H1 (cell line): ENCODE results near the gene ALS2CL. TPM values are rescaled to one million over a fixed set of nuclear protein-coding genes. Genes with fewer than 3 reads are reported as not detected.

Source experiments
- CTCF ChIA-PET: fragments of 300-600 bp; sonication (Branson Sonifier 250); formaldehyde crosslinking; loops from one replicate; lab custom pipeline; 2021; ENCODE audit not compliant: partially characterized antibody; lab: Charles Lee
- POLR2A ChIA-PET: fragments of 300-600 bp; sonication (Branson Sonifier 250); formaldehyde crosslinking; loops from one replicate; lab custom pipeline; 2021; ENCODE audit warnings: inconsistent platforms; ENCODE audit not compliant: partially characterized antibody; lab: Charles Lee
- DNase-seq, 2 experiments: peaks; one replicate each; pipeline versions ENCODE4 v3.0.0 to v3.0.0-alpha.2; 2010 to 2022; ENCODE audit warnings: low spot score in 2 of 2, low read depth in 1 of 2, mixed read lengths in 1 of 2
- FAIRE-seq: peaks from 2 replicates; lab custom pipeline; 2011; peaks lifted over from hg19 to GRCh38; lab: Jason Lieb, UNC
- H2AFZ ChIP-seq: 2 replicates; pipeline ENCODE4 v1.8.1; 2012; ENCODE audit warnings: low read length, inconsistent platforms
- H2AK5ac ChIP-seq: 2 replicates; pipeline ENCODE4 v1.6.1; 2013; ENCODE audit warnings: low read depth, low read length
- H2BK120ac ChIP-seq: replicated peaks from 2 replicates; pipeline ENCODE3; 2013; ENCODE audit warnings: low read depth, low read length, inconsistent platforms
- H2BK12ac ChIP-seq: 2 replicates; pipeline ENCODE4 v1.6.1; 2013; ENCODE audit warnings: low read depth, low read length
- H2BK15ac ChIP-seq: 2 replicates; pipeline ENCODE4 v1.6.1; 2013; ENCODE audit warnings: low read length
- H2BK20ac ChIP-seq: 2 replicates; pipeline ENCODE4 v1.6.1; 2013; ENCODE audit warnings: low read length
- H2BK5ac ChIP-seq: 2 replicates; pipeline ENCODE4 v1.6.1; 2013; ENCODE audit warnings: low read depth, low read length
- H3K14ac ChIP-seq: 2 replicates; pipeline ENCODE4 v1.6.1; 2013; ENCODE audit warnings: inconsistent platforms; ENCODE audit not compliant: insufficient read length
- H3K18ac ChIP-seq: 2 replicates; pipeline ENCODE4 v1.6.1; 2013; ENCODE audit warnings: low read length; ENCODE audit errors: extremely low read depth
- H3K23ac ChIP-seq: 2 replicates; pipeline ENCODE4 v1.6.1; 2013; ENCODE audit warnings: inconsistent platforms; ENCODE audit not compliant: insufficient read length
- H3K23me2 ChIP-seq: 2 replicates; pipeline ENCODE4 v1.6.1; 2013; ENCODE audit warnings: low read depth, low read length
- H3K27ac ChIP-seq: 2 replicates; pipeline ENCODE4 v1.6.1; 2011; ENCODE audit warnings: low read depth, low read length, inconsistent platforms
- H3K27me3 ChIP-seq, 4 experiments: replicated peaks in 1 of 4; 1 replicate in 1 of 4; 2 replicates in 3 of 4; pipeline versions ENCODE4 v1.6.1 to v1.8.1; 2011 to 2013; ENCODE audit warnings: low read length in 3 of 4, mild to moderate bottlenecking in 3 of 4, inconsistent platforms in 2 of 4, mixed read lengths in 2 of 4, moderate library complexity in 1 of 4; ENCODE audit not compliant: control insufficient read depth in 3 of 4, insufficient read depth in 3 of 4; ENCODE audit errors: extremely low read depth in 1 of 4
- H3K36me3 ChIP-seq, 4 experiments: 2 replicates each; pipeline versions ENCODE4 v1.6.1 to v1.8.1; 2011 to 2013; ENCODE audit warnings: mild to moderate bottlenecking in 4 of 4, low read length in 3 of 4, moderate library complexity in 2 of 4, control low read depth in 1 of 4, inconsistent platforms in 1 of 4; ENCODE audit not compliant: insufficient read depth in 4 of 4, control insufficient read depth in 2 of 4
- H3K4ac ChIP-seq: replicated peaks from 2 replicates; pipeline ENCODE3; 2013; ENCODE audit warnings: low read length, low read depth, mixed read lengths, inconsistent platforms; ENCODE audit not compliant: insufficient read length
- H3K4me1 ChIP-seq, 4 experiments: replicated peaks in 1 of 4; 1 replicate in 1 of 4; 2 replicates in 3 of 4; pipeline versions ENCODE4 v1.6.1 to v1.8.1; 2011 to 2013; ENCODE audit warnings: low read length in 3 of 4, inconsistent platforms in 2 of 4, mixed read lengths in 1 of 4; ENCODE audit not compliant: insufficient read depth in 4 of 4, control insufficient read depth in 3 of 4
- H3K4me2 ChIP-seq, 2 experiments: 2 replicates each; pipeline versions ENCODE4 v1.6.1 to v1.8.1; 2011 to 2013; ENCODE audit warnings: low read depth in 2 of 2, low read length in 2 of 2, control low read depth in 1 of 2, inconsistent platforms in 1 of 2, mild to moderate bottlenecking in 1 of 2; ENCODE audit not compliant: insufficient read depth in 1 of 2
- H3K4me3 ChIP-seq, 4 experiments: fragments of 200-600, 300-600 bp in 1 of 4; sonication (generic), shearing (Covaris generic), sonication (Bioruptor Twin) in 1 of 4; 2 replicates each; pipeline versions ENCODE4 v1.5.1 to v1.8.1; 2011 to 2016; ENCODE audit warnings: low read length in 4 of 4, low read depth in 3 of 4, control low read depth in 2 of 4, inconsistent platforms in 2 of 4, mild to moderate bottlenecking in 2 of 4, mixed read lengths in 1 of 4, moderate library complexity in 1 of 4; ENCODE audit not compliant: insufficient read depth in 2 of 4; ENCODE audit errors: extremely low read depth in 1 of 4
- H3K56ac ChIP-seq: replicated peaks from 2 replicates; pipeline ENCODE3; 2013; ENCODE audit warnings: low read depth, mild to moderate bottlenecking, mixed read lengths, low read length, inconsistent platforms; ENCODE audit not compliant: insufficient read length
- H3K79me1 ChIP-seq: 2 replicates; pipeline ENCODE4 v1.6.1; 2013; ENCODE audit warnings: low read depth, low read length, control low read depth
- H3K79me2 ChIP-seq, 2 experiments: 2 replicates each; pipeline versions ENCODE4 v1.6.1 to v1.8.1; 2012 to 2013; ENCODE audit warnings: low read length in 2 of 2, mild to moderate bottlenecking in 2 of 2, inconsistent platforms in 1 of 2; ENCODE audit not compliant: insufficient read depth in 2 of 2, control insufficient read depth in 1 of 2
- H3K9ac ChIP-seq, 4 experiments: replicated peaks in 1 of 4; 1 replicate in 1 of 4; 2 replicates in 3 of 4; pipeline versions ENCODE4 v1.6.1 to v1.8.1; 2011 to 2013; ENCODE audit warnings: low read depth in 3 of 4, low read length in 3 of 4, control low read depth in 2 of 4, mild to moderate bottlenecking in 2 of 4, moderate library complexity in 2 of 4, inconsistent platforms in 1 of 4; ENCODE audit errors: extremely low read depth in 1 of 4
- H3K9me3 ChIP-seq, 2 experiments: 2 replicates each; pipeline versions ENCODE4 v1.6.1 to v1.8.1; 2012 to 2013; ENCODE audit warnings: mild to moderate bottlenecking in 2 of 2, moderate library complexity in 2 of 2, control low read depth in 1 of 2, inconsistent platforms in 1 of 2, low read depth in 1 of 2, low read length in 1 of 2, mixed read lengths in 1 of 2; ENCODE audit not compliant: insufficient read depth in 2 of 2
- H4K20me1 ChIP-seq, 2 experiments: replicated peaks in 1 of 2; 2 replicates each; pipeline versions ENCODE3 to v1.8.1; 2011 to 2013; ENCODE audit warnings: inconsistent platforms in 2 of 2, low read length in 2 of 2, mild to moderate bottlenecking in 1 of 2; ENCODE audit not compliant: insufficient read depth in 2 of 2, control insufficient read depth in 1 of 2
- H4K5ac ChIP-seq: 2 replicates; pipeline ENCODE4 v1.6.1; 2013; ENCODE audit warnings: low read length, low read depth, mixed read lengths, inconsistent platforms; ENCODE audit not compliant: insufficient read length
- H4K8ac ChIP-seq: 2 replicates; pipeline ENCODE4 v1.8.0; 2013; ENCODE audit warnings: mild to moderate bottlenecking, moderate library complexity, low read length, inconsistent platforms; ENCODE audit not compliant: insufficient read depth; ENCODE audit errors: extremely low read depth
- H4K91ac ChIP-seq: replicated peaks from 2 replicates; pipeline ENCODE3; 2013; ENCODE audit warnings: low read length, mixed read lengths, inconsistent platforms; ENCODE audit not compliant: insufficient read length
- BCL11A ChIP-seq, 2 experiments: IDR thresholded peaks; one replicate each; pipeline ENCODE4 v1.6.1; 2011; ENCODE audit warnings: low read depth in 2 of 2, low read length in 2 of 2, mild to moderate bottlenecking in 2 of 2
- CTBP2 ChIP-seq: IDR thresholded peaks from 2 replicates; pipeline ENCODE4 v1.7.0; 2011; ENCODE audit warnings: borderline replicate concordance, mild to moderate bottlenecking, moderate library complexity, mixed read lengths, low read length; ENCODE audit not compliant: insufficient read depth, insufficient read length
- GABPA ChIP-seq: IDR thresholded peaks from 2 replicates; pipeline ENCODE4 v1.6.1; 2011; ENCODE audit warnings: mild to moderate bottlenecking, low read length, moderate library complexity, borderline replicate concordance; ENCODE audit not compliant: insufficient read depth
- JUND ChIP-seq: IDR thresholded peaks from 2 replicates; pipeline ENCODE4 v1.6.1; 2011; ENCODE audit warnings: mild to moderate bottlenecking, improper control_type of control experiment, low read length
- RBBP5 ChIP-seq: IDR thresholded peaks from 2 replicates; pipeline ENCODE4 v1.7.1; 2012; ENCODE audit warnings: low read depth, mild to moderate bottlenecking, inconsistent platforms, low read length, moderate library complexity, borderline replicate concordance
- YY1 ChIP-seq: IDR thresholded peaks from 2 replicates; pipeline ENCODE4 v1.6.1; 2011; ENCODE audit warnings: low read depth, mild to moderate bottlenecking, low read length
- WGBS, 2 experiments: shearing (Covaris generic) in 1 of 2; methylation state at CpG; one replicate each; pipeline versions ENCODE4 v1.1.6 to v1.1.7; 2013 to 2015; ENCODE audit warnings: low lambda C conversion rate in 2 of 2, mixed read lengths in 2 of 2, inconsistent platforms in 1 of 2, low coverage in 1 of 2, missing lambda C conversion rate in 1 of 2; ENCODE audit not compliant: insufficient replicate concordance in 2 of 2, insufficient coverage in 1 of 2, insufficient read length in 1 of 2; ENCODE audit errors: extremely low coverage in 1 of 2, missing lambda C conversion rate in 1 of 2; 5-methylcytosine and 5-hydroxymethylcytosine counted together
- polyA plus RNA-seq, 7 experiments: library from polyadenylated mRNA; depleted of rRNA in 3 of 7; stranded (reverse) in 5 of 7; unstranded in 2 of 7; fragments of >200 nt in 5 of 7; fragments of 200-250 nt in 2 of 7; gene quantifications; 1 replicate in 5 of 7; 2 replicates in 1 of 7; 4 replicates in 1 of 7; pipeline versions ENCODE4 v1.2.1 to v1.2.3, GENCODE V29; 2011 to 2013; ENCODE audit warnings: missing spikeins in 2 of 7, mixed read lengths in 2 of 7
- total RNA-seq: library from RNA; stranded (reverse); fragmentation: NEBNext Ultra II Directional; extraction: Animal tissue kit (Norgen Biotek cat#: 25700); gene quantifications from 2 replicates; pipeline ENCODE4 v1.2.1, GENCODE V29; 2021

Gene ALS2CL
- total and polyA plus RNA-seq, 2 of the 8 experiments (the other 6 are each of a cell fraction or from before 2014, with no cell fraction given) = 4.8 to 5.4 TPM

- Histone ChIP-seq H2AK5ac (no peak overlapping the region), H3K14ac (no peak overlapping the region), H2BK20ac (no peak overlapping the region), H3K36me3 (no peaks in the 10 kb centered on the region; a peak in 1 of 8 replicates), H4K5ac (no peak overlapping the region), H3K23me2 (no peaks in the 10 kb centered on the region), H4K91ac (no peak overlapping the region), H3K18ac (no peak overlapping the region), H3K79me1 (no peaks in the 10 kb centered on the region), H2AFZ (no peak overlapping the region), H2BK5ac (no peak overlapping the region), H4K20me1 (no peaks in the 10 kb centered on the region), H3K9me3 (peaks cover 0 to 7% of the 10 kb centered on the region in 2 experiments; a peak in 3 of 4 replicates), H3K56ac (no peak overlapping the region), H2BK15ac (no peak overlapping the region), H2BK12ac (no peak overlapping the region), H3K79me2 (no peaks in the 10 kb centered on the region), H3K23ac (no peak overlapping the region), H3K27ac (no peak overlapping the region), H2BK120ac (no peak overlapping the region), H3K27me3 (no peaks in the 10 kb centered on the region), H3K4ac (no peak overlapping the region), H3K9ac (no peak overlapping the region), H3K4me1 (no peaks in the 10 kb centered on the region), H3K4me3 (no peak overlapping the region), H4K8ac (no peak overlapping the region), H3K4me2 (no peak overlapping the region)
- ChIA-PET POLR2A (no interaction called here), CTCF (interaction anchor here (1.2 to 1.3 kb wide), 2 partner anchors 20 to 30 kb away, joined by 3 to 4 read pairs; no protein-coding TSS in a partner anchor)
- DNase-seq (no peak), FAIRE-seq (no peak)
- WGBS, 2 experiments = 90% methylated on average over 3 of the region's 3 CpGs; no CpG with 5 or more reads in 1 of the 2 experiments
- no peak for TF ChIP-seq CTBP2
- no peak for TF ChIP-seq RBBP5
- no peak for TF ChIP-seq BCL11A (IDR thresholded peaks at IDR 0.05; ENCODE audit: low read depth in 2 of 2, low read length in 2 of 2)
- TF ChIP-seq GABPA = no peak
- TF ChIP-seq JUND = no peak
- no peak for TF ChIP-seq YY1
These were observed 44.0 kb downstream of the ALS2CL start for GRCh38 chr3:46649436-46649835.
